OCI-M1 (cell line): ENCODE results near the gene CIB4.

Experiments
- DNase-seq: peaks from one replicate; lab custom pipeline; 2025; lab: John Stamatoyannopoulos, UW

CIB4 gene

GRCh38 chr2:26550276-26551015, 90.7 kb downstream of the CIB4 start:
- DNase-seq, result no peak

GRCh38 chr2:26542676-26543505, 98.3 kb downstream of the CIB4 start:
- DNase-seq, result no peak

GRCh38 chr2:26542194-26542455, 99.0 kb downstream of the CIB4 start:
- no peak for DNase-seq

- no peak for DNase-seq
These were observed 99.6 kb downstream of the CIB4 start for GRCh38 chr2:26541401-26542193.

- DNase-seq, result no peak
These were observed 100.2 kb downstream of the CIB4 start for GRCh38 chr2:26540961-26541360.

- no peak for DNase-seq
These were observed 100.9 kb downstream of the CIB4 start for GRCh38 chr2:26540306-26540705.

GRCh38 chr2:26537826-26538475, 103.2 kb downstream of the CIB4 start:
- no peak for DNase-seq

- DNase-seq, result no peak
These were observed 103.9 kb downstream of the CIB4 start for GRCh38 chr2:26537069-26537825.

GRCh38 chr2:26536371-26537068, 104.6 kb downstream of the CIB4 start:
- DNase-seq, result no peak

GRCh38 chr2:26535663-26536275, 105.4 kb downstream of the CIB4 start:
- DNase-seq, result no peak

- DNase-seq, result no peak
These were observed 106.1 kb downstream of the CIB4 start for GRCh38 chr2:26534865-26535662.

GRCh38 chr2:26534098-26534864, 106.9 kb downstream of the CIB4 start:
- no peak for DNase-seq

- DNase-seq, result no peak
These were observed 107.5 kb downstream of the CIB4 start for GRCh38 chr2:26533661-26534060.

- DNase-seq, result no peak
These were observed 108.6 kb downstream of the CIB4 start for GRCh38 chr2:26532301-26533250.
